Mammary epithelial cell (primary cell): Measurements from ENCODE around the gene FCGR1A.
"Not testable (repeated sequence)": the region's sequence is repeated elsewhere in the genome, so short reads cannot be mapped to it uniquely, and the experiment has no call there.

Source experiments
- EZH2 ChIP-seq: IDR thresholded peaks from 2 replicates; pipeline ENCODE4 v1.6.1; 2012; ENCODE audit warnings: low read length, inconsistent platforms, borderline replicate concordance
- TF ChIP-seq, protein P1 (sequence below), 2 donors: IDR thresholded peaks in 1 of 2; conservative IDR thresholded peaks in 1 of 2; 2 replicates each; pipeline ENCODE4 v1.5.1; 2011 to 2012; ENCODE audit warnings: inconsistent platforms in 2 of 2, low read length in 2 of 2, mild to moderate bottlenecking in 2 of 2, control low read depth in 1 of 2, low read depth in 1 of 2; ENCODE audit not compliant: insufficient read depth in 1 of 2; ENCODE audit errors: extremely low read depth in 1 of 2

DNA sequence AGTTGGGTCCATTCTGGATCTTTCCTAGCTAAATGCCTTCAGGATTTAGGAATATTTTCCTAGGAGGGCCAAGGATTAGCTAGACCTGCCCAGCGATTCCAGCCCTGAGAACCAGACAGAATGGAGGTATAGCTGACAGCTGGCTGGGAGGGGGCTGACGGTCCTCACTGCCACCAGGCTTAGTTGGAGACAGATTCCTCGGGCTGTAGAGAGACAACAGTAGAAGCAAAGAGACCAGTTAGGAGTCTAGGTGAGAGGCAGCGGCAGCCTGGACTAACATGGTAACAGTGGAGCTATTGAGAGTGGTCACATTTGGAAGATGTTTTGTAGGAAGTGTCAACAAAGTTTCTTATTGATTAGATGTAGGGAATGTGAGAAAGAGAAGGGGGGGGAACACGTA, 11.4 kb downstream of the FCGR1A start:
- TF ChIP-seq, protein P1, sequence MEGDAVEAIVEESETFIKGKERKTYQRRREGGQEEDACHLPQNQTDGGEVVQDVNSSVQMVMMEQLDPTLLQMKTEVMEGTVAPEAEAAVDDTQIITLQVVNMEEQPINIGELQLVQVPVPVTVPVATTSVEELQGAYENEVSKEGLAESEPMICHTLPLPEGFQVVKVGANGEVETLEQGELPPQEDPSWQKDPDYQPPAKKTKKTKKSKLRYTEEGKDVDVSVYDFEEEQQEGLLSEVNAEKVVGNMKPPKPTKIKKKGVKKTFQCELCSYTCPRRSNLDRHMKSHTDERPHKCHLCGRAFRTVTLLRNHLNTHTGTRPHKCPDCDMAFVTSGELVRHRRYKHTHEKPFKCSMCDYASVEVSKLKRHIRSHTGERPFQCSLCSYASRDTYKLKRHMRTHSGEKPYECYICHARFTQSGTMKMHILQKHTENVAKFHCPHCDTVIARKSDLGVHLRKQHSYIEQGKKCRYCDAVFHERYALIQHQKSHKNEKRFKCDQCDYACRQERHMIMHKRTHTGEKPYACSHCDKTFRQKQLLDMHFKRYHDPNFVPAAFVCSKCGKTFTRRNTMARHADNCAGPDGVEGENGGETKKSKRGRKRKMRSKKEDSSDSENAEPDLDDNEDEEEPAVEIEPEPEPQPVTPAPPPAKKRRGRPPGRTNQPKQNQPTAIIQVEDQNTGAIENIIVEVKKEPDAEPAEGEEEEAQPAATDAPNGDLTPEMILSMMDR (conservative IDR thresholded peaks at IDR 0.05 in 1 of 2, IDR thresholded peaks at IDR 0.05 in 1 of 2; ENCODE audit: extremely low read depth in 1 of 2, insufficient read depth in 1 of 2, low read depth in 1 of 2, low read length in 2 of 2) = not testable (repeated sequence)
- not testable (repeated sequence) for TF ChIP-seq EZH2
